Cortex of kidney (tissue), 1 donor: Measurements from ENCODE around the gene SPATC1L.

Experiments used
- DNase-seq: peaks from one replicate; lab custom pipeline; 2025; lab: John Stamatoyannopoulos, UW

SPATC1L gene

GRCh38 chr21:46215436-46216131, 31.3 kb upstream of the SPATC1L start:
- DNase-seq, result no peak

DNA sequence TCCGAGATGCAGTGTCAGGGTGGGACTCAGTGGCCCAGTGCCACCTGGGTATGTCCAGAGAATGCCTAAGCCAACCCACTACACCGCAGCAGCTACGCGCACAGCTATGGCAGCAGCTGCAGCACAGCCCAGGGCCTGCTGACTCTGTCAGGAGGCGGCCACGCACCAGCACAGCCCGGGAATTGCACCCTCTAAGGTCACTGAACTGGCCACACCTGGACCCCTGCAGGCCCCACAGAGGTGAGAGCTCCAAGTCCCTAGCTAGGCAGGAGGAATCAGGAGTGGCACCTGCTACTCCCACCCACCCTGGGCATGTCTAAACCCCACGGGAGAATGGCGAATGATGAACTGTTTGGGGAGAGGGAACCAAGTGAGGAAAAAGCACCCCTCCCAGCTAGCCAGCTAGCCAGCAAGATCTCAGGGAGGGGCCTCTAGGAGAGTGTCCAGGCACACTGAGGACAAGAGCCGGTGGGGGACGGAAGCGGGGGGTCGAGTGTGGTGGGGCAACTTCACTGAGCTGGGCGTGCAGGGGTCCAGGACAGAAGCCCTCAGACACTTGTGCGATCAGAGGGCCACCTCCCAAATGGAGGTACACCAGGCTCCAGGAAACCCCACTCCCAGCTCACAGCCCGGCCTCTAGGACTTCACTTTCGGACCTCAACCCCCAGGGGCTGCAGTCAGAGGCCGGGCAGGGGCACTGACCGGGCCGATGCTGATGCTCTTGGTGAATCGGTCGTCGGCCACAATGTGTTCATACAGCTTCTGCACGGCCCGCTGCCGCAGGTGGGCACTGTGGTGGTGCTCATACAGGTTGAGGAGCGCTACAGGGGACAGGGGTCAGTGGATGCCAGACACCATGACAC, 30.4 kb upstream of the SPATC1L start:
- DNase-seq, result no peak

GRCh38 chr21:46213620-46214286, 29.5 kb upstream of the SPATC1L start:
- DNase-seq, result no peak

DNA sequence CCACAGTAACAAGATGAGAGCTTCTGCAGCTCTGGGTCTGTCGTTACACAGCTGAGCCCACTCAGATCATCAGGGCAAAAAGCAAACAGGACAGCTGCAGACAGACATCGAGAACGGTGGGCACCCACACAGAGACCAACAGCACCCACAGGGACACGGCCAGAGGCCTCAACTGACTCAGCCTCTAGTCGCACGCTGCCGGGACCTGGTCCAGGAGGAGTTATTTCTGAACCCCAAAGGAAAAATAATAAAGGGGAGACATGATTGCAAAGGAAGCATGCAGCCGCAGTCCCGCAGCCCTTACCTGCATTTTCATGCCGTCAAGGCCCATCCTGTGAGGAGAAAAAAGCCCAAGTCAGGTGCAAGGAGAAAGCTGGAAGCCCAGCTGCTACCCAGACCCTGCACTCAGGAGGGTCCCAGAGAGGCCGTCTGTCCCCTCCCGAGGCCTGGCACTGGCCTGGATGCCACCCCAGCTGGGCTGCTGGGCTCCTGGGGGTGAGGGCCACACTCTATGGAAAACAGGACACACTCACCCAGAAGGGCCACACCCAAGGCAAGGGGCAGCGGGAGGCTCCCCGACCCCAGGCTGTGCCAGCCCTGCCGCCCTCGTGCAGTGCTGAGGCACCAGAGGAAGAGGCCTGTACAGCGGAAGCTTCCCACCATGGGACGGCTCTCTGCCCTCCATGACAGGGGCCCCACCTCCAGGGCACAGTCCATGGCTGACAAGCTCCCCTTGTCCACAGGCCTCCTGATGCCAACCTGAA, 28.6 kb upstream of the SPATC1L start:
- DNase-seq, result no peak

DNA sequence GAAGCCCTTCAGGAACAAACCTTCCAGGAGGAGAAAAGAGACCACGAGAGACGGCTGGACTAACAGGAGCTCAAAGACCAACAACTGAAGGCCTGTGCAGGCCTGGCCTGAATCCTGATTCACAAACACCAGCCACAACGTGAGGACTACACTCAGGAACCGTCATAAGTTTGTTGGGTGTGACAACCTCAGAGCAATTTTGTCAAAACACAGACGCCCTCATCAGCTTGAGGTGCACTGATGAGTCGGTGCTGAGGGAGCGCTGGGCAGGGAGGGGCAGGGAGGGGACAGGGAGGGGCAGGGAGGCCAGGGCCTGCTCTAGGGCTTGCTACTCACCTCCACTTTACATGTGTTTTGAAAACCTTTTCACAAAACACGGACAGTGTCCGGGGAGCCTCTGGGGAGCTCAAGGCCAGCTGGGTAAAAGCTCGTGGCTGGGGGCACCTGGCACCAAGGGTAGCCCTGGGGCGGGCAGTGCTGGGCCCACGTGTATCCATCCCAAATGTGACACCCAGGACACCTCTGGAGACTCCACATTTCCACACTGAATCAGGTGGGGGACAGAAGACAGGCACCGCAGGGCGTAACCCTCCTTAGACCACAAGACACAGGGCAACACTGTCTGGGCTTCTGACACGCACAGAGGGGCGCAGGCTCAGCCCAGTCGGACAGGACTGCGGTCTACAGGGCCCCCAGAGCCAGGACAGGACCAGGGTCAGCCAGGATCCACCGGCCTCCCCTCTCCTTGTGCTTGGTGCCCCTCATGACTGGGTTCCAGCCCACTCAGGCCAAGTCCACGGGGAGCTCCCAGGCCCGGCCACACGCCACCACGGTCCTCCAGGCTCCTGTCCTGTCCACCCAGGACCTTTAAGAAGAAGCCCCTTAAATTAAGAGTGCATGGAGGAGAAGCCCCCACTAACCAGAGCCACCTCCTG, 27.8 kb upstream of the SPATC1L start:
- DNase-seq, result no peak

- no peak for DNase-seq
These were observed 27.1 kb upstream of the SPATC1L start for GRCh38 chr21:46211376-46211775.

DNA sequence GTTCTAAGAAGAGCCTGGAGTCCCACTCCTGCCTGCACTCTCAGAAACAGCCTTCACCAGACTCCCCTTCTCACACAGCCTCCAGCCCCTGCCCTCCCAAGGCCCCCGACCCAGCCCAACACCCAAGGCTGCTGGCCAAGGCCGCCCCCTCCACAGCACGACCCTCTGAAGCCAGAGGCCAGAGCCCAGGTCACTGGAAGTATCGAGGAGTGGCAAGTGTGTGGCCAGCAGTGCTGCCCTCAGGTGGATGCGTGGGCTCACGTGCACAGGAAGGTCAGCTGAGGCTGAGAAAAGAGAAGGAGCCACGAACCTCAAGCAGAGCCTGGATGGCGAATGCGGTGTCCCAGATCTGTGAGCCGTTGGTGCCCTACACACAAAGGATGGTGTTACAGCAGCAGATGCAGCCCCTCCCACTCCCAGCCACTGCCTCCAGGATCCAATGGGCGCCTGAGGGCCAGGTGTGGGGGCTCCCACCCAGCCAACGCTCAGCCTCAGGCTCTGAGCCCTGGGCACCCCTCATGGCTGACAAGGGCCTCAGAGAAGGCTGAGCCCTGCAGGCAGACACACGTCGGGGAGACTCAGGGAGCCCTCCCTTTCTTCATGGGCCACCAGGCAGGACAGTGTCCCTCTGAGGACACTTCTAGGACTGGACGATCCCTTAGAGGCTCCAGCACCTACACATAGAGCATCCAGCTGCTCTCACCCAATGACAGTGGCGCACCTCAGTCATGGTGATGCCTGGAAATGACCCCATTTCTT, 26.3 kb upstream of the SPATC1L start:
- DNase-seq, result no peak

DNA sequence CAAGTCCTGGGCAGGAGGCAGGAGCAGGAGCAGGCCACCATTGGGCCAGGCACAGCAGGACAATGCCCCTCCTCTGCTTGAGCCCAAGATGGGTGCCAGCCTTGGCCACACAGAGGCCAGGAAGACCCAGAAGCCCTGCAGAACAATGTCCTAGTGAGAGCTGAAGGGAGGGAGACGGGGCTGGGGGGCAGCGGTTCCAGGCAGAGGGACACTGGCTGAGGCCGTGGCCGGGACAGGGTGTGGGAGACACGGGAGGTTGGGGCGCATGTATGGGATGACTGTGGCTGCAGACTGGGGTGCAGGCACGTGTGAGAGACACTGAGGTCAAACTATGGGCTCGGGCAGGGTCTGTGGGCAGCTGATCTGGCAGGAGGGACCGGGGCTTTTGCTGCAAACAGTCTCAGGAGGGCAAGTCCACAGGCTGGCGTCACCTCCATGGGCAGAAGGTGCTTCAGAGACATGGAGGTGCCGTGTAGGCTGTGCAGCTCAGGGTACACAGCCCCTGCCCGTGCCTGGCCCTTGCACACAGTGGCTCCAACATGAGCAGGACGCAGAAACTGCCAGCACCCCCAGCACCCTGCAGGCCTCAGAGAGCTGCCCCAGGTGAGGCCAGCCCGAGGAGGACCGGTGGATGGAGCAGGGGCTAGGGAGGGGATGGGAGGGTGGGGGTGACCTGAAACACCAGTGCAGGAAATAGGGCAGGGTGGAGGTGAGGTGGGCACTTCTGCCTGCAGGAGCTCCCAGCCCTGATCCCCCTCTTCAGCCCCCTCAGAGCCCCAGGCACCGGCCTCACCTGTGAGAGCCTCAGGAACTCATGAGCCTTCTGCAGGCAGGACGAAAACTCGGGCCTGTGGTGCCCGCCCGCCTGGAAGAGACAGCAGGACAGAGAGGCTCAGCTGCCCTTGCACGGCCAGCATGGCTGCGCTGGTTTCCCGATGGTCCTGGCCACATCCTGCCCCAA, 24.8 kb upstream of the SPATC1L start:
- DNase-seq, result no peak

GRCh38 chr21:46207920-46208591, 23.8 kb upstream of the SPATC1L start:
- DNase-seq, result no peak

DNA sequence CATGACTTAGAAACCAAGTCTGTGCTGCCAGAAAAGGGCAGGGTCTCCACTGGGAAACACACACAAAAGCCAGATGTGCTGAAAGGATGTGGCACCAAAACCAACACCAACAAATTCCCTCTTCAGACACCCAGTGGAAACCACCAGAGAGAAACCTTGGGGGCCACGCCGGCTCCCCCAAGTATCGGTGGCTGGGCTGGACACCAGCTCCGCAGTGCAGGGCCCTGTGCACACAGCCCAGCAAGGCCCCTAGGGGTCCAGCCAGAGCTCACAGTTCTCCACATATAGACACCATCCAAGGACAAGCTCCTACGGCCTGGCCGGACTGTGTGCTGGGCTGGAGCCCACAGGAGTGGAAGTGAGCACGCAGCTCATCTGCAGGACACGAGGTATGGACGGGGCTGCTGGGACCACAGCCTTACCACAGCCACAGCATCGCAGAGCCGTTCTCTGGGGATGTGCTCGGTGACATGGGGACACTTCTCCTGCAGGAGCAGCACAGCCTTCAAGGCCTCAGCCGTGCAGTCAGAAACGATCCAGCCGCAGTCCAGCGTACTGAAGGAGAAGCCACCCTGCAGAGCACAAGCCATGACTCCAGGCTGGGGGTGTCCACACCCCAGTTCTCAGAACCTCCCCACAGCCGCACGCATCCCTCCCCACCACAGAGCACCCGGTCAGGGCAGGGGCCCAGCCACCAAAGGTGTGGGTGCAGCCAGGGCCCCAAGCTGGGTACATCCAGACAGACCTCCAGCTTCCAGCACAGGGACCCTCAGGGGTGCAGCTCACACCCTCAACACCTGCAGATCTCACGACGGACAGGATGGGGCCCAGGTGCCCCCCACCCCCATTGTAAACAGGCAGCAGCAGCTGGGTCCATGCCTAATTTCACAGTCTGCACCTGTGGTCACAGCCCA, 23.0 kb upstream of the SPATC1L start:
- DNase-seq, result no peak

DNA sequence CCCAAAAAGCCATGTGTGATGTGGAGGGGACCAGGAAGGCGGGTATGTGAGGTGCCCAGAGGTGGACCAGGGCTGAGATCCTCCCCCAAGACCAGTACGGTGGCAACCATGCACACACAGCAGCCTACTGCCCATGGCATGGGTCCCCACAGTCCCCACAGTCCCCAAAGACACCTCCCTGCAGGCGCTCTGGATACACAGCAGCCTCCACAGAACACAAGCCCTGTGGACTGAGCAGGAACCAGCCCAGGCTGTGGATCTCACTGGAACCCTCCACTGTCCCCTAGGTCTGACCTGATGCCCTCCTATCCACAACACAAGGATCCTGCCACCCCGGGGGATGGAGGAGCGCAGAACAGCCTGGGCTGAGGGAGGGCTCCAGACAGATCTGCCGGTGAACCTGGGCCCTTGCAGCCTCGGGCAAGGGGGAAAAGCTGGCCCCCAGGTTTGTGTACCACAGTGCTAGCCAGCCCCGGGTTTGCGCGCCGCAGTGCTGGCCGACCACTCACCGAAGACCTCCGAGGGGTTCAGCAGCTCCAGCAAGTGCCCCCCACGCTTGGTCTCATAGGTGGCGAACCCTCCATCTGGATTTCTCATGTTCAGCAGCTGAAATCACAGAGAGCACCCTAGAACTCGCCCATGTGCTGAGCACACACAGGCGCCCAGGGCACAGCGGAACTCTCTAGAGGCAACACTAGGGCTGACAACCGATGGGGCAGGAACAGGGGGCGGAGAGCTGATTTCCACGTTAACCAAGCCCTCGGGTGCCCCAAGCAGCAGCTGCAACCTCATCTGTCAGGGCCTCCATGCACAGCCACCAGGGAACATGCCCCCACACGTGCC, 22.1 kb upstream of the SPATC1L start:
- no peak for DNase-seq

DNA sequence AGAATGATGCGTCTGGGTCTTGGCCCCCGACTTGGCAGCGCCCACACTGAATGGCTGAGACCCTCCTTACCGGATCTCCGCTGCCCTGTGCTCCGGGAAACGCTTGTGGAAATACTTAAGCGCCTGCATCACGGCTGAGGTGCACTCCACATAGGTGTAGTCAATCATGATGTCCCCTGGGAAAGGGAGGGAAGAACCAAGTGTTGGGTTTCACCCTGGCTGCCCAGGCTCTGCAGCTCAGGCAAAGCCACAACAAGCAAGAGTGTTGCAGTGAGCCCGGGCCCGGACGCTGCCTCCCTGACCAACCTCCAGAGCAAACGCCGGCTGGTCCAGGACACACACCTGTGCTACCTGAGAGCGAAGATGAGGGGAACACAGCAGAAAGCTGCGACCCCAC, 21.5 kb upstream of the SPATC1L start:
- DNase-seq, result no peak

DNA sequence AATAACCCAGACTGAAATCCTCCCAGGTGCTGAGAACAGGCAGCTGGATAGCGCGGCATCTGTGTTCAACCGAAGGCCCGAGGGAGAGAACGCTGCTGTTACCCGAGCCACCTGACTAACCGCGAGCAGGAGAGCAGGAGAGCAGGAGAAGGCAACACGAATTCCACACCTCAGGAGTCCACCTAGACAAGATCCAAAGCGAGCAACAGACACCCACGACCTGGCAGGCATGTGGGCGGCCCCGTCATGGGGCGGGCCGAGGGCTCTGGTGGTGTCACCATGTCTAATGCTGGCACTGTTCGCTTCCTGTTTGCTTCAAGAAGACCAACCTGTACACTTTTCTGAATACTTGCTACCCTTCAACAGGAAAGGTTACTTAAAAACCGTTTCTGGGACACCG, 20.9 kb upstream of the SPATC1L start:
- no peak for DNase-seq

DNA sequence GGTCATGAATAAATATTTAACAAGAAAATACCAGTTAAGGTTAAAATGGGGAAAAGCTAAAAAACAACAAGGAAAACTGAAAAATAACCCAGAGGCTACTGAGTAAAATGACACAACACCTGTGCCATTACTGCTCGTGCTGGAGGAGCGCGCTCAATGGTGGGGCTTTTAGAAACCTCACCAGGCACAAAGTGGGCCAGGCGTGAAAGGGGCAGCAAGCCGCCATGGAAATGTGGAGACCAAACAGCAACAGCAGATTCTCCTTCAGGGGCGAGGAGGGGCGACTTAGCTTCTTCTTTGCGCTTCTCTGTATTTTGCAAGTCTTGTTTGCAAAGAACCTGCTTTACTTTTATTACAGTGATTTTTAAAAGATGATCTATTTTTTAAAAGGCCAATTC, 18.9 kb upstream of the SPATC1L start:
- no peak for DNase-seq

- no peak for DNase-seq
These were observed 18.4 kb upstream of the SPATC1L start for GRCh38 chr21:46202592-46203202.
